ENCODE measurements around the gene PIN4.
"Not testable (repeated sequence)": the region's sequence is repeated elsewhere in the genome, so short reads cannot be mapped to it uniquely, and the experiment has no call there.

PIN4 gene

GRCh38 chrX:72165551-72165950 is 16.0 kb upstream of the PIN4 start:
- no peaks in the 10 kb centered on the region for H3K9me3 ChIP-seq (ENCODE audit: severe bottlenecking)
- DNase-seq (ENCODE audit: low spot score) (no peak), ATAC-seq (ENCODE audit: low read depth) (no peak)
- H3K36me3 ChIP-seq (ENCODE audit: low read depth) = no peaks in the 10 kb centered on the region
- TF ChIP-seq CTCF (IDR thresholded peaks at IDR 0.05; ENCODE audit: poor library complexity, severe bottlenecking) = no peak
- no peaks in the 10 kb centered on the region for H3K27me3 ChIP-seq (ENCODE audit: insufficient read depth, poor library complexity, severe bottlenecking)
- H3K4me3 ChIP-seq (ENCODE audit: severe bottlenecking) = no peak overlapping the region
- H3K27ac ChIP-seq (ENCODE audit: poor library complexity, severe bottlenecking) = no peak overlapping the region
- H3K4me1 ChIP-seq (ENCODE audit: insufficient read depth, poor library complexity, severe bottlenecking) = no peaks in the 10 kb centered on the region

GRCh38 chrX:72169008-72169728 is 12.4 kb upstream of the PIN4 start:
- no peaks in the 10 kb centered on the region for H3K4me1 ChIP-seq (ENCODE audit: insufficient read depth, poor library complexity, severe bottlenecking)
- H3K4me3 ChIP-seq (ENCODE audit: severe bottlenecking) = no peak overlapping the region
- no peaks in the 10 kb centered on the region for H3K27me3 ChIP-seq (ENCODE audit: insufficient read depth, poor library complexity, severe bottlenecking)
- TF ChIP-seq CTCF (IDR thresholded peaks at IDR 0.05; ENCODE audit: poor library complexity, severe bottlenecking) = no peak
- ATAC-seq (ENCODE audit: low read depth) = no peak
- H3K27ac ChIP-seq (ENCODE audit: poor library complexity, severe bottlenecking) = no peak overlapping the region
- DNase-seq (ENCODE audit: low spot score) = no peak
- no peaks in the 10 kb centered on the region for H3K36me3 ChIP-seq (ENCODE audit: low read depth)
- H3K9me3 ChIP-seq (ENCODE audit: severe bottlenecking) = no peaks in the 10 kb centered on the region

GRCh38 chrX:72176289-72176688 is 5.3 kb upstream of the PIN4 start:
- not testable (repeated sequence) for H3K9me3 ChIP-seq (ENCODE audit: severe bottlenecking); H3K36me3 ChIP-seq (ENCODE audit: low read depth); H3K27ac ChIP-seq (ENCODE audit: poor library complexity, severe bottlenecking); H3K4me3 ChIP-seq (ENCODE audit: severe bottlenecking); H3K27me3 ChIP-seq (ENCODE audit: insufficient read depth, poor library complexity, severe bottlenecking); H3K4me1 ChIP-seq (ENCODE audit: insufficient read depth, poor library complexity, severe bottlenecking); DNase-seq (ENCODE audit: low spot score); ATAC-seq (ENCODE audit: low read depth)

GRCh38 chrX:72176981-72177380 is 4.6 kb upstream of the PIN4 start:
- no peaks in the 10 kb centered on the region for H3K27me3 ChIP-seq (ENCODE audit: insufficient read depth, poor library complexity, severe bottlenecking)

GRCh38 chrX:72180539-72180938 is 1.0 kb upstream of the PIN4 start:
- TF ChIP-seq CTCF (IDR thresholded peaks at IDR 0.05; ENCODE audit: poor library complexity, severe bottlenecking) = no peak
- Histone ChIP-seq H3K9me3 (ENCODE audit: severe bottlenecking) (no peaks in the 10 kb centered on the region), H3K27ac (ENCODE audit: poor library complexity, severe bottlenecking) (peak overlapping the region; percentile 63), H3K36me3 (ENCODE audit: low read depth) (no peaks in the 10 kb centered on the region), H3K4me3 (ENCODE audit: severe bottlenecking) (peak overlapping the region; percentile 80), H3K27me3 (ENCODE audit: insufficient read depth, poor library complexity, severe bottlenecking) (no peaks in the 10 kb centered on the region), H3K4me1 (ENCODE audit: insufficient read depth, poor library complexity, severe bottlenecking) (no peaks in the 10 kb centered on the region)
- DNase-seq (ENCODE audit: low spot score) = no peak
- no peak for ATAC-seq (ENCODE audit: low read depth)

More at GRCh38 chrX:72176981-72177380, 4.6 kb upstream of the PIN4 start:
- no peak overlapping the region for H3K27ac ChIP-seq (ENCODE audit: poor library complexity, severe bottlenecking)
- no peaks in the 10 kb centered on the region for H3K36me3 ChIP-seq (ENCODE audit: low read depth)
- ATAC-seq (ENCODE audit: low read depth) (no peak), DNase-seq (ENCODE audit: low spot score) (no peak)
- no peaks in the 10 kb centered on the region for H3K4me1 ChIP-seq (ENCODE audit: insufficient read depth, poor library complexity, severe bottlenecking)
- no peak overlapping the region for H3K4me3 ChIP-seq (ENCODE audit: severe bottlenecking)
- no peak for TF ChIP-seq CTCF (IDR thresholded peaks at IDR 0.05; ENCODE audit: poor library complexity, severe bottlenecking)
- no peaks in the 10 kb centered on the region for H3K9me3 ChIP-seq (ENCODE audit: severe bottlenecking)
